HepG2 (cell line): ENCODE results near the gene MRPL2.

Source experiments
- EZH2 ChIP-seq: conservative IDR thresholded peaks from 2 replicates; pipeline ENCODE4 v1.6.1; 2012; ENCODE audit warnings: mild to moderate bottlenecking, low read depth, low read length, moderate library complexity
- HDAC6 ChIP-seq: fragments of 200-600 bp; sonication (generic); IDR thresholded peaks from 2 replicates; pipeline ENCODE4 v1.7.0; 2017; ENCODE audit warnings: mild to moderate bottlenecking, antibody characterized with exemption, low read length, low read depth
- POLR2AphosphoS5 ChIP-seq: IDR thresholded peaks from 2 replicates; pipeline ENCODE4 v1.6.1; 2012; ENCODE audit warnings: low read depth, low read length
- ZFP36L1 ChIP-seq: sonication (generic); formaldehyde crosslinking; IDR thresholded peaks from 2 replicates; pipeline ENCODE4 v1.8.0; 2022; ENCODE audit warnings: mild to moderate bottlenecking, missing genetic modification reagents, moderate library complexity
- ZNF260 ChIP-seq: sonication (generic); formaldehyde crosslinking; IDR thresholded peaks from 2 replicates; pipeline ENCODE4 v1.4.0; 2020; ENCODE audit warnings: missing genetic modification reagents, low read depth, mild to moderate bottlenecking, borderline replicate concordance

GRCh38 chr6:43035495-43036194 lies 23.6 kb downstream of the MRPL2 start:
- no peak for TF ChIP-seq HDAC6
- TF ChIP-seq ZNF260, result no peak
- no peak; the same call in none of the 2 replicates for TF ChIP-seq POLR2AphosphoS5
- no peak for TF ChIP-seq EZH2
- TF ChIP-seq ZFP36L1, result no peak
